HepG2 (cell line): ENCODE measurements around the gene SEZ6L. TPM values are rescaled to one million over a fixed set of nuclear protein-coding genes. Genes with fewer than 3 reads are reported as not detected.

Experiments
- ATAC-seq: fragments of 200-7000 bp; cut with Tn5 transposase; 3 replicates; pipeline ENCODE4 v1.9.1; 2020; ENCODE audit warnings: mild to moderate bottlenecking, moderate library complexity
- BruUV-seq: library from RNA; stranded (reverse); fragments of 400-500 nt; replicated peaks from 2 replicates; lab custom pipeline; 2021; lab: Mats Ljungman, UMichigan
- CTCF ChIA-PET: fragments of 300-600 bp; formaldehyde crosslinking; extraction: SDS; loops from one replicate; lab custom pipeline; 2021; ENCODE audit warnings: low total read pairs, inconsistent platforms, low intra/inter-chr PET ratio; lab: Yijun Ruan, JAX
- POLR2A ChIA-PET: fragments of 350-600 bp; sonication (Branson Sonifier 250); formaldehyde crosslinking; loops from one replicate; lab custom pipeline; 2020; ENCODE audit warnings: antibody characterized with exemption, inconsistent platforms; lab: Yijun Ruan, JAX
- DNase-seq: peaks from one replicate; pipeline ENCODE4 v3.0.0-alpha.2; 2015; ENCODE audit warnings: low spot score
- FAIRE-seq: peaks from 3 replicates; lab custom pipeline; 2011; peaks lifted over from hg19 to GRCh38; lab: Jason Lieb, UNC
- H2AFZ ChIP-seq: one replicate; pipeline ENCODE4 v1.6.1; 2011; ENCODE audit warnings: low read length, inconsistent platforms
- H3K27ac ChIP-seq: fragments of 300-600 bp; 3 replicates; pipeline ENCODE4 v1.8.0; 2011; ENCODE audit warnings: mixed run types, mild to moderate bottlenecking, mixed read lengths, low read length, inconsistent platforms; ENCODE audit not compliant: insufficient read depth; ENCODE audit errors: extremely low read length
- H3K27me3 ChIP-seq, 2 experiments: fragments of 200-600 bp in 1 of 2; 2 replicates in 1 of 2; 3 replicates in 1 of 2; pipeline versions ENCODE4 v1.6.0 to v1.8.0; 2011; ENCODE audit warnings: low read length in 2 of 2, mild to moderate bottlenecking in 2 of 2, moderate library complexity in 2 of 2, inconsistent platforms in 1 of 2; ENCODE audit not compliant: insufficient read depth in 2 of 2, control insufficient read depth in 1 of 2
- H3K36me3 ChIP-seq, 2 experiments: fragments of 200-600 bp in 1 of 2; replicated peaks in 1 of 2; 2 replicates in 1 of 2; 3 replicates in 1 of 2; pipeline versions ENCODE4 v1.5.1 to v1.8.0; 2011; ENCODE audit warnings: low read length in 2 of 2, inconsistent platforms in 1 of 2; ENCODE audit not compliant: insufficient read depth in 2 of 2, control insufficient read depth in 1 of 2
- H3K4me1 ChIP-seq: 2 replicates; pipeline ENCODE4 v1.5.1; 2012; ENCODE audit warnings: low read length, inconsistent platforms; ENCODE audit not compliant: insufficient read depth
- H3K4me2 ChIP-seq: 2 replicates; pipeline ENCODE4 v1.6.0; 2011; ENCODE audit warnings: low read depth, low read length, inconsistent platforms
- H3K4me3 ChIP-seq, 3 experiments: fragments of 200-600 bp in 1 of 3; sonication (generic), shearing (Covaris generic) in 1 of 3; replicated peaks in 1 of 3; 2 replicates each; pipeline ENCODE4 v1.5.1; 2011 to 2016; ENCODE audit warnings: low read length in 3 of 3, inconsistent platforms in 2 of 3, low read depth in 2 of 3, mild to moderate bottlenecking in 2 of 3, control low read depth in 1 of 3, mixed read lengths in 1 of 3; ENCODE audit not compliant: insufficient read depth in 1 of 3
- H3K79me2 ChIP-seq: one replicate; pipeline ENCODE4 v1.6.1; 2011; ENCODE audit warnings: low read length, inconsistent platforms; ENCODE audit not compliant: insufficient read depth
- H3K9ac ChIP-seq: 2 replicates; pipeline ENCODE4 v1.6.0; 2011; ENCODE audit warnings: mild to moderate bottlenecking, low read depth, low read length, inconsistent platforms; ENCODE audit not compliant: insufficient read depth
- H3K9me3 ChIP-seq: 2 replicates; pipeline ENCODE4 v1.5.1; 2012; ENCODE audit warnings: mild to moderate bottlenecking, low read length
- H4K20me1 ChIP-seq: 2 replicates; pipeline ENCODE4 v1.6.0; 2011; ENCODE audit warnings: inconsistent platforms, mild to moderate bottlenecking, low read length, moderate library complexity; ENCODE audit not compliant: insufficient read depth
- ASH2L ChIP-seq: fragments of 300-600, 200-600 bp; sonication (generic); IDR thresholded peaks from 2 replicates; pipeline ENCODE4 v1.7.0; 2017; ENCODE audit warnings: low read depth, mild to moderate bottlenecking, moderate library complexity, mixed read lengths, low read length; ENCODE audit not compliant: insufficient read length
- ATAD3A ChIP-seq: sonication (generic); formaldehyde crosslinking; IDR thresholded peaks from 2 replicates; pipeline ENCODE4 v1.4.0; 2020; ENCODE audit warnings: missing genetic modification reagents
- ELF4 ChIP-seq: sonication (generic); formaldehyde crosslinking; IDR thresholded peaks from 2 replicates; pipeline ENCODE4 v1.5.0; 2020; ENCODE audit warnings: missing genetic modification reagents, mild to moderate bottlenecking, moderate library complexity, borderline replicate concordance
- HDAC1 ChIP-seq: sonication (generic); formaldehyde crosslinking; IDR thresholded peaks from 2 replicates; pipeline ENCODE4 v1.5.1; 2020; ENCODE audit warnings: mild to moderate bottlenecking, missing genetic modification reagents
- HDAC2 ChIP-seq: sonication (generic); formaldehyde crosslinking; IDR thresholded peaks from 2 replicates; pipeline ENCODE4 v1.4.0; 2020; ENCODE audit warnings: missing genetic modification reagents
- MTA1 ChIP-seq: sonication (generic); formaldehyde crosslinking; IDR thresholded peaks from 2 replicates; pipeline ENCODE4 v1.4.0; 2020; ENCODE audit warnings: missing genetic modification reagents, mild to moderate bottlenecking, borderline replicate concordance
- MTF1 ChIP-seq: sonication (generic); formaldehyde crosslinking; IDR thresholded peaks from 2 replicates; pipeline ENCODE4 v1.5.0; 2020; ENCODE audit warnings: missing genetic modification reagents
- NONO ChIP-seq, 2 experiments: fragments of 450-650 bp in 1 of 2; sonication (generic) in 1 of 2; formaldehyde crosslinking in 1 of 2; IDR thresholded peaks in 1 of 2; conservative IDR thresholded peaks in 1 of 2; 2 replicates each; pipeline versions ENCODE4 v1.6.1 to v1.8.0; 2017 to 2022; ENCODE audit warnings: mild to moderate bottlenecking in 1 of 2, missing genetic modification reagents in 1 of 2, moderate library complexity in 1 of 2
- REPIN1 ChIP-seq: sonication (generic); formaldehyde crosslinking; IDR thresholded peaks from 2 replicates; pipeline ENCODE4 v1.8.0; 2022; ENCODE audit warnings: missing genetic modification reagents, low read depth, mild to moderate bottlenecking, borderline replicate concordance
- TBL1XR1 ChIP-seq: fragments of 150-350 bp; IDR thresholded peaks from 2 replicates; pipeline ENCODE4 v1.6.1; 2014; ENCODE audit warnings: borderline replicate concordance, low read length; ENCODE audit not compliant: partially characterized antibody
- TP53 ChIP-seq: sonication (generic); formaldehyde crosslinking; conservative IDR thresholded peaks from 2 replicates; pipeline ENCODE4 v1.4.0; 2020; ENCODE audit warnings: missing genetic modification reagents
- WGBS: methylation state at CpG from one replicate; pipeline ENCODE4 v1.1.6; 2017; ENCODE audit warnings: low lambda C conversion rate; 5-methylcytosine and 5-hydroxymethylcytosine counted together
- in situ Hi-C: cut with HindIII; loops from 2 replicates; pipeline ENCODE4 v1.10.0; 2017; ENCODE audit warnings: low pct_unique_long_range_greater_than_20kb; ENCODE audit not compliant: extremely low pct_ligation_motif_present
- intact Hi-C: fragments of 100-400 bp; cut with micrococcal nuclease; formaldehyde crosslinking; loops from one replicate; pipeline ENCODE4 v1.10.0; 2022; ENCODE audit not compliant: unreplicated experiment
- polyA plus RNA-seq, 8 experiments: library from polyadenylated mRNA; depleted of rRNA in 3 of 8; stranded (reverse) in 7 of 8; unstranded in 1 of 8; fragments of >200 nt; fragmentation: Illumina TruSeq in 4 of 8; extraction: Trizol in 4 of 8; gene quantifications; 2 replicates each; pipeline versions ENCODE4 v1.2.1 to v1.2.3, GENCODE V29; 2011 to 2016; ENCODE audit warnings: low read depth in 4 of 8, missing spikeins in 1 of 8, mixed read lengths in 1 of 8; ENCODE audit not compliant: insufficient read depth in 1 of 8
- total RNA-seq, 5 experiments: library from RNA; depleted of rRNA; stranded (reverse); fragments of >200 nt; fragmentation: Illumina TruSeq; extraction: Trizol; gene quantifications; 2 replicates each; pipeline ENCODE4 v1.2.3, GENCODE V29; 2016; ENCODE audit warnings: low read depth in 1 of 5
- TF ChIP-seq, protein P1 (sequence below): sonication (generic); formaldehyde crosslinking; IDR thresholded peaks from 2 replicates; pipeline ENCODE4 v1.4.0; 2020; ENCODE audit warnings: missing genetic modification reagents
- TF ChIP-seq, protein P2 (sequence below): sonication (generic); formaldehyde crosslinking; IDR thresholded peaks from 2 replicates; pipeline ENCODE4 v1.4.0; 2020; ENCODE audit warnings: missing genetic modification reagents
- TF ChIP-seq, protein P3 (sequence below), 2 experiments: IDR thresholded peaks; 2 replicates each; pipeline ENCODE4 v1.6.1; 2011 to 2012; ENCODE audit warnings: low read length in 2 of 2, borderline replicate concordance in 1 of 2, low read depth in 1 of 2, mild to moderate bottlenecking in 1 of 2, moderate library complexity in 1 of 2
- TF ChIP-seq, protein P4 (sequence below): IDR thresholded peaks from 2 replicates; pipeline ENCODE4 v1.6.1; 2012; ENCODE audit warnings: inconsistent platforms

The SEZ6L gene
- total and polyA plus RNA-seq, 2 of the 13 experiments (the other 11 are each of a cell fraction or from before 2014, with no cell fraction given), result not detected

DNA sequence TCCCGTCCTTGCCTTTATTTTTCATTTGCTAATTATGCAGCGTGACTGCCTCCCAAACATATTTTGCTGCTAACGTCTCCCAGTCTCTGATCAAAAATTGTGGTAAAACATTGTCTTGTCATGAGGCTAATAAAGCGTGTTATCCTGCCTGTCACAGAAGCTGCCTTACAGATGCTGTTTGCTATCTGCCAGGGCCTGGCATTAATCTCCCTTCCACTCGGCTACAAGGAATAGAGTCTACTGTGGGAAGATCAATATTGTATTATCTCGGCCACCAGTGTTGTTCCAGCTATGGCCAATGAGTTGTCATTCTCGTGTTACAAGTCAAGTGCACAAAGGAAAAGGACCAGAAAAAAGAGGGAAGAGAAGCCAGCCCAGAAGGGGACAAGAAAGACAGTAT lies 100.3 kb downstream of the SEZ6L start (continued):
- TF ChIP-seq, protein P1, sequence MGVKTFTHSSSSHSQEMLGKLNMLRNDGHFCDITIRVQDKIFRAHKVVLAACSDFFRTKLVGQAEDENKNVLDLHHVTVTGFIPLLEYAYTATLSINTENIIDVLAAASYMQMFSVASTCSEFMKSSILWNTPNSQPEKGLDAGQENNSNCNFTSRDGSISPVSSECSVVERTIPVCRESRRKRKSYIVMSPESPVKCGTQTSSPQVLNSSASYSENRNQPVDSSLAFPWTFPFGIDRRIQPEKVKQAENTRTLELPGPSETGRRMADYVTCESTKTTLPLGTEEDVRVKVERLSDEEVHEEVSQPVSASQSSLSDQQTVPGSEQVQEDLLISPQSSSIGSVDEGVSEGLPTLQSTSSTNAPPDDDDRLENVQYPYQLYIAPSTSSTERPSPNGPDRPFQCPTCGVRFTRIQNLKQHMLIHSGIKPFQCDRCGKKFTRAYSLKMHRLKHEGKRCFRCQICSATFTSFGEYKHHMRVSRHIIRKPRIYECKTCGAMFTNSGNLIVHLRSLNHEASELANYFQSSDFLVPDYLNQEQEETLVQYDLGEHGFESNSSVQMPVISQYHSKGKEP (CRISPR knock-in tag), result no peak

DNA sequence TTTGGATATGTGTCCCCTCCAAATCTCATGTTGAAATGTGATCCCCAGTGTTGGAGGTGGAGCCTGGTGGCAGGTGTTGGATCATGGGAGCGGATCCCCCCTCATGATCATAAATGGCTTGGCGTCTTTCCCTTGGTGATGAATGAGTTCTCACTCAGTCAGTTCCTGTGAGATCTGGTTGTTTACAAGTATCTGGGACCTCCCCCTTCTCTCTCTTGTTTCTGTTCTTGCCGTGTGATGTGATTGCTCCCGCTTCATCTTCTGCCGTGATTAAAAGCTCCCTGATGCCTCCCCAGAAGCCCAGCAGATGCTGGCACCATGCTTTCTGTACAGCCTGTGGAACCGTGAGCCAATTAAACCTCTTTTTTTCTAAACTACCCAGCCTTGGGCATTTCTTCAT lies 102.2 kb downstream of the SEZ6L start:
- no TSS peak for BruUV-seq
- Histone ChIP-seq H3K36me3 (no peaks in the 10 kb centered on the region), H3K27ac (no peak overlapping the region), H3K4me2 (no peak overlapping the region), H3K27me3 (peaks cover 0 to 2% of the 10 kb centered on the region in 2 experiments; a peak in 1 of 5 replicates), H4K20me1 (no peaks in the 10 kb centered on the region), H3K79me2 (no peaks in the 10 kb centered on the region), H3K9me3 (no peaks in the 10 kb centered on the region), H3K4me3 (no peak overlapping the region), H3K4me1 (no peaks in the 10 kb centered on the region), H2AFZ (no peak overlapping the region), H3K9ac (no peak overlapping the region)
- in situ Hi-C loops, result no loop called here
- FAIRE-seq (no peak), DNase-seq (no peak), ATAC-seq (no peak)
- 3% methylated on average over 6 of the region's 6 CpGs for WGBS
- intact Hi-C loops, result no loop called here
- ChIA-PET POLR2A (no interaction called here), CTCF (no interaction called here)
- TF ChIP-seq MTA1 (CRISPR knock-in tag) (no peak), ASH2L (no peak), TP53 (CRISPR knock-in tag) (no peak), MTF1 (no peak), HDAC1 (no peak), ELF4 (no peak), REPIN1 (CRISPR knock-in tag) (no peak), HDAC2 (CRISPR knock-in tag) (no peak), NONO (IDR thresholded peaks at IDR 0.05) (no peak), NONO (CRISPR knock-in tag; conservative IDR thresholded peaks at IDR 0.05) (no peak), TBL1XR1 (no peak), ATAD3A (CRISPR knock-in tag) (no peak)
- TF ChIP-seq, protein P2, sequence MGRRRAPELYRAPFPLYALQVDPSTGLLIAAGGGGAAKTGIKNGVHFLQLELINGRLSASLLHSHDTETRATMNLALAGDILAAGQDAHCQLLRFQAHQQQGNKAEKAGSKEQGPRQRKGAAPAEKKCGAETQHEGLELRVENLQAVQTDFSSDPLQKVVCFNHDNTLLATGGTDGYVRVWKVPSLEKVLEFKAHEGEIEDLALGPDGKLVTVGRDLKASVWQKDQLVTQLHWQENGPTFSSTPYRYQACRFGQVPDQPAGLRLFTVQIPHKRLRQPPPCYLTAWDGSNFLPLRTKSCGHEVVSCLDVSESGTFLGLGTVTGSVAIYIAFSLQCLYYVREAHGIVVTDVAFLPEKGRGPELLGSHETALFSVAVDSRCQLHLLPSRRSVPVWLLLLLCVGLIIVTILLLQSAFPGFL (CRISPR knock-in tag), result no peak
- TF ChIP-seq, protein P3, sequence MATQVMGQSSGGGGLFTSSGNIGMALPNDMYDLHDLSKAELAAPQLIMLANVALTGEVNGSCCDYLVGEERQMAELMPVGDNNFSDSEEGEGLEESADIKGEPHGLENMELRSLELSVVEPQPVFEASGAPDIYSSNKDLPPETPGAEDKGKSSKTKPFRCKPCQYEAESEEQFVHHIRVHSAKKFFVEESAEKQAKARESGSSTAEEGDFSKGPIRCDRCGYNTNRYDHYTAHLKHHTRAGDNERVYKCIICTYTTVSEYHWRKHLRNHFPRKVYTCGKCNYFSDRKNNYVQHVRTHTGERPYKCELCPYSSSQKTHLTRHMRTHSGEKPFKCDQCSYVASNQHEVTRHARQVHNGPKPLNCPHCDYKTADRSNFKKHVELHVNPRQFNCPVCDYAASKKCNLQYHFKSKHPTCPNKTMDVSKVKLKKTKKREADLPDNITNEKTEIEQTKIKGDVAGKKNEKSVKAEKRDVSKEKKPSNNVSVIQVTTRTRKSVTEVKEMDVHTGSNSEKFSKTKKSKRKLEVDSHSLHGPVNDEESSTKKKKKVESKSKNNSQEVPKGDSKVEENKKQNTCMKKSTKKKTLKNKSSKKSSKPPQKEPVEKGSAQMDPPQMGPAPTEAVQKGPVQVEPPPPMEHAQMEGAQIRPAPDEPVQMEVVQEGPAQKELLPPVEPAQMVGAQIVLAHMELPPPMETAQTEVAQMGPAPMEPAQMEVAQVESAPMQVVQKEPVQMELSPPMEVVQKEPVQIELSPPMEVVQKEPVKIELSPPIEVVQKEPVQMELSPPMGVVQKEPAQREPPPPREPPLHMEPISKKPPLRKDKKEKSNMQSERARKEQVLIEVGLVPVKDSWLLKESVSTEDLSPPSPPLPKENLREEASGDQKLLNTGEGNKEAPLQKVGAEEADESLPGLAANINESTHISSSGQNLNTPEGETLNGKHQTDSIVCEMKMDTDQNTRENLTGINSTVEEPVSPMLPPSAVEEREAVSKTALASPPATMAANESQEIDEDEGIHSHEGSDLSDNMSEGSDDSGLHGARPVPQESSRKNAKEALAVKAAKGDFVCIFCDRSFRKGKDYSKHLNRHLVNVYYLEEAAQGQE (IDR thresholded peaks at IDR 0.05; ENCODE audit: borderline replicate concordance in 1 of 2, low read depth in 1 of 2, low read length in 2 of 2), result no peak
- TF ChIP-seq, protein P4, sequence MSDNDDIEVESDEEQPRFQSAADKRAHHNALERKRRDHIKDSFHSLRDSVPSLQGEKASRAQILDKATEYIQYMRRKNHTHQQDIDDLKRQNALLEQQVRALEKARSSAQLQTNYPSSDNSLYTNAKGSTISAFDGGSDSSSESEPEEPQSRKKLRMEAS, result no peak
